ENCODE data around the gene PEF1.

The PEF1 gene

GRCh38 chr1:31690921-31691320, 46.2 kb upstream of the PEF1 start:
- TF ChIP-seq YY1 (IDR thresholded peaks at IDR 0.05; ENCODE audit: low read depth): no peak
- TF ChIP-seq EP300 (IDR thresholded peaks at IDR 0.05; ENCODE audit: borderline replicate concordance): no peak
- no peak for TF ChIP-seq NFIC (IDR thresholded peaks at IDR 0.05)
- no peak for TF ChIP-seq USF1 (IDR thresholded peaks at IDR 0.05)
- no peak for TF ChIP-seq FOXM1 (IDR thresholded peaks at IDR 0.05; ENCODE audit: borderline replicate concordance, low read depth)
- no peak for TF ChIP-seq MAX (IDR thresholded peaks at IDR 0.05)
- no peak for TF ChIP-seq REST (IDR thresholded peaks at IDR 0.05; ENCODE audit: low read depth)
- no peak for TF ChIP-seq RAD21 (IDR thresholded peaks at IDR 0.05; ENCODE audit: low read depth)

- TF ChIP-seq NFIC (IDR thresholded peaks at IDR 0.05) (no peak), CREB1 (IDR thresholded peaks at IDR 0.05; ENCODE audit: low read depth) (no peak), RAD21 (IDR thresholded peaks at IDR 0.05; ENCODE audit: low read depth) (no peak), REST (IDR thresholded peaks at IDR 0.05; ENCODE audit: low read depth) (no peak), EGR1 (IDR thresholded peaks at IDR 0.05) (no peak), TAF1 (IDR thresholded peaks at IDR 0.05; ENCODE audit: low read depth) (no peak), TEAD4 (IDR thresholded peaks at IDR 0.05) (no peak), MAX (IDR thresholded peaks at IDR 0.05) (no peak)
These were observed 45.2 kb upstream of the PEF1 start for GRCh38 chr1:31689854-31690253.

- TF ChIP-seq NFIC (IDR thresholded peaks at IDR 0.05) (no peak), TAF1 (IDR thresholded peaks at IDR 0.05; ENCODE audit: low read depth) (no peak), FOXM1 (IDR thresholded peaks at IDR 0.05; ENCODE audit: borderline replicate concordance, low read depth) (no peak), EP300 (IDR thresholded peaks at IDR 0.05; ENCODE audit: borderline replicate concordance) (no peak), TCF12 (IDR thresholded peaks at IDR 0.05; ENCODE audit: low read depth) (no peak), RAD21 (IDR thresholded peaks at IDR 0.05; ENCODE audit: low read depth) (no peak), MAX (IDR thresholded peaks at IDR 0.05) (no peak), USF1 (IDR thresholded peaks at IDR 0.05) (no peak)
These were observed 44.7 kb upstream of the PEF1 start for GRCh38 chr1:31689379-31689778.

GRCh38 chr1:31688233-31688918, 43.7 kb upstream of the PEF1 start:
- TF ChIP-seq RAD21 (IDR thresholded peaks at IDR 0.05; ENCODE audit: low read depth): no peak
- TF ChIP-seq ZBTB7A (IDR thresholded peaks at IDR 0.05; ENCODE audit: low read depth): no peak
- TF ChIP-seq TAF1 (IDR thresholded peaks at IDR 0.05; ENCODE audit: low read depth): no peak
- TF ChIP-seq EGR1 (IDR thresholded peaks at IDR 0.05): no peak

- TF ChIP-seq MAX (IDR thresholded peaks at IDR 0.05) (no peak), EGR1 (IDR thresholded peaks at IDR 0.05) (no peak), CEBPB (IDR thresholded peaks at IDR 0.05) (no peak), TCF12 (IDR thresholded peaks at IDR 0.05; ENCODE audit: low read depth) (no peak), TEAD4 (IDR thresholded peaks at IDR 0.05) (no peak), FOXM1 (IDR thresholded peaks at IDR 0.05; ENCODE audit: borderline replicate concordance, low read depth) (no peak), RAD21 (IDR thresholded peaks at IDR 0.05; ENCODE audit: low read depth) (no peak), REST (IDR thresholded peaks at IDR 0.05; ENCODE audit: low read depth) (no peak), TAF1 (IDR thresholded peaks at IDR 0.05; ENCODE audit: low read depth) (no peak), EP300 (IDR thresholded peaks at IDR 0.05; ENCODE audit: borderline replicate concordance) (no peak), ZBTB7A (IDR thresholded peaks at IDR 0.05; ENCODE audit: low read depth) (no peak), NFIC (IDR thresholded peaks at IDR 0.05) (no peak), USF1 (IDR thresholded peaks at IDR 0.05) (no peak), YY1 (IDR thresholded peaks at IDR 0.05; ENCODE audit: low read depth) (no peak), CREB1 (IDR thresholded peaks at IDR 0.05; ENCODE audit: low read depth) (no peak)
These were observed 42.9 kb upstream of the PEF1 start for GRCh38 chr1:31687601-31688000.
